AG09309 (cell line): ENCODE results near the gene CTAGE1.
"Not testable (repeated sequence)": the region's sequence is repeated elsewhere in the genome, so short reads cannot be mapped to it uniquely, and the experiment has no call there.

Experiments
- DNase-seq: peaks from one replicate; pipeline ENCODE4 v3.0.0-alpha.2; 2010; ENCODE audit warnings: low read depth
- H3K4me3 ChIP-seq: 2 replicates; pipeline ENCODE4 v1.5.1; 2011; ENCODE audit warnings: mild to moderate bottlenecking, low read depth, low read length, moderate library complexity; ENCODE audit not compliant: control insufficient read depth
- CTCF ChIP-seq: IDR thresholded peaks from 2 replicates; pipeline ENCODE4 v1.5.1; 2011; ENCODE audit warnings: mild to moderate bottlenecking, low read depth, low read length, inconsistent platforms; ENCODE audit not compliant: insufficient read depth, control insufficient read depth; ENCODE audit errors: missing control alignments

The CTAGE1 gene

GRCh38 chr18:22457524-22457923, 39.8 kb upstream of the CTAGE1 start:
- no peak for TF ChIP-seq CTCF
- H3K4me3 ChIP-seq, result no peak overlapping the region
- DNase-seq, result no peak

- TF ChIP-seq CTCF, result no peak
- no peak for DNase-seq
- no peak overlapping the region for H3K4me3 ChIP-seq
Observed at GRCh38 chr18:22456547-22456946, 38.8 kb upstream of the CTAGE1 start.

- no peak for TF ChIP-seq CTCF
- no peak overlapping the region for H3K4me3 ChIP-seq
- no peak for DNase-seq
Observed at GRCh38 chr18:22456116-22456480, 38.4 kb upstream of the CTAGE1 start.

- TF ChIP-seq CTCF, result no peak
- no peak for DNase-seq
- no peak overlapping the region for H3K4me3 ChIP-seq
Observed at GRCh38 chr18:22455425-22456115, 37.9 kb upstream of the CTAGE1 start.

GRCh38 chr18:22453315-22453714, 35.6 kb upstream of the CTAGE1 start:
- no peak for TF ChIP-seq CTCF
- no peak for DNase-seq
- no peak overlapping the region for H3K4me3 ChIP-seq

GRCh38 chr18:22452226-22452668, 34.5 kb upstream of the CTAGE1 start:
- no peak for DNase-seq
- H3K4me3 ChIP-seq, result no peak overlapping the region
- no peak for TF ChIP-seq CTCF

GRCh38 chr18:22451796-22452195, 34.1 kb upstream of the CTAGE1 start:
- TF ChIP-seq CTCF, result no peak
- no peak overlapping the region for H3K4me3 ChIP-seq
- no peak for DNase-seq

- DNase-seq, H3K4me3 ChIP-seq: not testable (repeated sequence)
Observed at GRCh38 chr18:22450766-22451165, 33.1 kb upstream of the CTAGE1 start.

GRCh38 chr18:22450318-22450717, 32.6 kb upstream of the CTAGE1 start:
- H3K4me3 ChIP-seq, DNase-seq: not testable (repeated sequence)

- DNase-seq, result not testable (repeated sequence)
Observed at GRCh38 chr18:22449753-22450152, 32.0 kb upstream of the CTAGE1 start.

More at GRCh38 chr18:22449753-22450152, 32.0 kb upstream of the CTAGE1 start:
- not testable (repeated sequence) for H3K4me3 ChIP-seq
